Body of pancreas (tissue), 4 donors: Measurements from ENCODE around the gene NT5C2. TPM values are rescaled to one million over a fixed set of nuclear protein-coding genes. Genes with fewer than 3 reads are reported as not detected.

Experiments used
- ATAC-seq: fragments of 150-250 bp; one replicate; pipeline ENCODE4 v1.9.1; 2016
- DNase-seq, 4 donors: peaks; one replicate each; pipeline ENCODE4 v3.0.0-alpha.2; 2019
- H3K27ac ChIP-seq, 4 donors: fragments of 200-600 bp; sonication (generic); 1 replicate in 3 of 4; 2 replicates in 1 of 4; pipeline versions ENCODE4 v1.5.1 to v1.6.1; 2016 to 2019; ENCODE audit warnings: mild to moderate bottlenecking in 1 of 4, mixed read lengths in 1 of 4, moderate library complexity in 1 of 4
- H3K27me3 ChIP-seq, 2 donors: fragments of 200-600 bp; sonication (generic); one replicate each; pipeline ENCODE4 v1.6.0; 2016; ENCODE audit warnings: mild to moderate bottlenecking in 1 of 2
- H3K36me3 ChIP-seq, 2 donors: fragments of 200-600 bp; sonication (generic); replicated peaks in 1 of 2; 2 replicates each; pipeline ENCODE4 v1.5.1; 2016; ENCODE audit warnings: low read depth in 2 of 2; ENCODE audit not compliant: insufficient read depth in 1 of 2
- H3K4me1 ChIP-seq: fragments of 200-600 bp; sonication (generic); one replicate; pipeline ENCODE4 v1.6.0; 2016
- H3K4me3 ChIP-seq, 2 donors: fragments of 200-600 bp; sonication (generic); 1 replicate in 1 of 2; 2 replicates in 1 of 2; pipeline ENCODE4 v1.5.1; 2016 to 2019
- H3K9me3 ChIP-seq, 3 donors: fragments of 200-600 bp; sonication (generic); 1 replicate in 2 of 3; 2 replicates in 1 of 3; pipeline ENCODE4 v1.5.1; 2016
- CTCF ChIP-seq, 7 experiments: fragments of 450-650 bp in 4 of 7; fragments of 200-600 bp in 3 of 7; sonication (generic) in 3 of 7; IDR thresholded peaks; one replicate each; pipeline ENCODE4 v1.5.1; 2016 to 2019; ENCODE audit warnings: antibody characterized with exemption in 7 of 7
- POLR2A ChIP-seq, 3 donors: fragments of 450-650 bp; IDR thresholded peaks; one replicate each; pipeline ENCODE4 v1.6.1; 2016; ENCODE audit warnings: antibody characterized with exemption in 3 of 3, mild to moderate bottlenecking in 2 of 3
- WGBS, 2 donors: methylation state at CpG; one replicate each; pipeline ENCODE4 v1.1.5; 2017; 5-methylcytosine and 5-hydroxymethylcytosine counted together
- intact Hi-C: fragments of 100-400 bp; cut with DNase I; formaldehyde crosslinking; loops from one replicate; pipeline ENCODE4 v1.15.1; 2023
- total RNA-seq, 2 donors: library from RNA; depleted of rRNA; stranded (reverse); fragments of >200 nt; gene quantifications; one replicate each; pipeline ENCODE4 v1.1.0, GENCODE V29; 2016

The NT5C2 gene
- total RNA-seq, 2 donors from 2014 or later: 32.0 to 43.1 TPM

- peak overlapping the region; percentile 40 to 89 (median 60) for H3K27ac ChIP-seq
- peaks cover 50% of the 10 kb centered on the region for H3K4me1 ChIP-seq
- no peak overlapping the region for H3K4me3 ChIP-seq
- ATAC-seq (peak; percentile 51), DNase-seq (peak; percentile 25 to 56 (median 33))
- no peaks in the 10 kb centered on the region for H3K36me3 ChIP-seq
- no peak for TF ChIP-seq POLR2A (IDR thresholded peaks at IDR 0.05)
- TF ChIP-seq CTCF (IDR thresholded peaks at IDR 0.05): no peak
- no peaks in the 10 kb centered on the region for H3K27me3 ChIP-seq
- WGBS, 2 donors: 4 to 6% methylated on average over 8 of the region's 8 CpGs
- H3K9me3 ChIP-seq: no peaks in the 10 kb centered on the region
- intact Hi-C loops: no loop called here
Measured at GRCh38 chr10:103153302-103154197, 39.5 kb downstream of the NT5C2 start.

DNA sequence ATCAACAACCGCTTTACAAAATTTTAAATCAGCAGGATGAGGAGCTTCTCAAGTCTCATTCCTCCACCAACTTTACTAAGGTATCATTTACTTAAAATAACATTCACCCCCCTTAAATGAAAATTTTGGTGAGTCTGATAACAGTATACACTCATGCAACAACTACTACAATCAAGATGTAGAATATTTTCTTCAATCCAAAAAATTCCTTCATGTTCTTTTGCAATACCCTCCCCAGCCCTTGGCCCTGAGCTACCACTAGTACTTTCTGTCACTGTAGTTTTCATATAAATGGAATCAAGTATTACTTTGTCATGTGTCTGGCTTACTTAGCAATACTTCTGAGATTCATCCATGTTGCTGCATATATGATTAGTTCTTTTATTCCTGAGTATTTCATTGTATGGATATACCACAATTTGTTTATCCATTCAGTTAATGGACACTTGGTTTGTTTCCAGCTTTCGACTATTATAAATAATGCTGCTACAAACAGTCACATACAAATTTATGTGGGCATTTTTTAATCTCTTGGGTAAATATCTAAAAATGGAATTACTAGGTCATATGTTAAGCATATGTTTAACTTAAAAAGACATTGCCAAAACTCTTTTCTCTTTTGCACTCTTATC lies 43.0 kb downstream of the NT5C2 start:
- TF ChIP-seq CTCF (IDR thresholded peaks at IDR 0.05) (no peak), POLR2A (IDR thresholded peaks at IDR 0.05) (no peak)
- 93 to 94% methylated on average over 2 of the region's 2 CpGs for WGBS, 2 donors
- H3K4me3 ChIP-seq: no peak overlapping the region
- no peak overlapping the region for H3K27ac ChIP-seq
- ATAC-seq: no peak
- no peaks in the 10 kb centered on the region for H3K36me3 ChIP-seq
- intact Hi-C loops: no loop called here
- no peaks in the 10 kb centered on the region for H3K27me3 ChIP-seq
- peaks cover 56% of the 10 kb centered on the region for H3K4me1 ChIP-seq
- H3K9me3 ChIP-seq: no peaks in the 10 kb centered on the region
- DNase-seq: no peak

DNA sequence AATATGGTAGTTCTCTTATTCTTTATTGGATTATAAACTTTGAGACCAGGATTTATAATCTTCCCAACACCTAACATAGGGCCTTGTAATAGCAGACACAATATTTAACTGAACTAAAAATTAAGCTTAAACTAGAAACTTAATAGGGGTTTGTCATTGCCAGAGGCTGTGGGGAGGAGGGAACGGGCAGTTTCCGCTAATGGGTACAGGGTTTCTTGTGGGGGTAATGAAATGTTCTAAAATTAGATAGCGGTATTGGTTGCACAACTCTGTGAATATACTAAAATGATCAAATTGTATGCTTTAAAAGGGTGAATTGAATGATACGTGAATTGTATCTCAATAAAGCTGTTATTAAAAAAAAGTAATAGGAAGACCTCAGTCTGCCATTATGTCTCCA lies 45.4 kb downstream of the NT5C2 start:
- intact Hi-C loops: no loop called here
- Histone ChIP-seq H3K4me3 (no peak overlapping the region), H3K4me1 (peaks cover 39% of the 10 kb centered on the region), H3K36me3 (peaks cover 0 to 1% of the 10 kb centered on the region in 2 donors), H3K9me3 (no peaks in the 10 kb centered on the region), H3K27me3 (no peaks in the 10 kb centered on the region), H3K27ac (no peak overlapping the region)
- WGBS, 2 donors: 94 to 98% methylated on average over 4 of the region's 4 CpGs
- no peak for ATAC-seq
- no peak for DNase-seq
- TF ChIP-seq CTCF (IDR thresholded peaks at IDR 0.05) (no peak), POLR2A (IDR thresholded peaks at IDR 0.05) (no peak)

GRCh38 chr10:103145860-103146466 lies 47.1 kb downstream of the NT5C2 start:
- H3K4me3 ChIP-seq: no peak overlapping the region

More at GRCh38 chr10:103145860-103146466, 47.1 kb downstream of the NT5C2 start:
- TF ChIP-seq CTCF (IDR thresholded peaks at IDR 0.05) (no peak), POLR2A (IDR thresholded peaks at IDR 0.05) (no peak)
- DNase-seq (peak; percentile 70 to 82 (median 80)), ATAC-seq (peak; percentile 75)
- H3K27me3 ChIP-seq: no peaks in the 10 kb centered on the region
- H3K36me3 ChIP-seq: peaks cover 0 to 1% of the 10 kb centered on the region in 2 donors
- H3K4me1 ChIP-seq: peaks cover 23% of the 10 kb centered on the region
- H3K9me3 ChIP-seq: no peaks in the 10 kb centered on the region
- intact Hi-C loops: no loop called here
- peak overlapping the region in 3 of 4 donors; percentile 20 to 58 (median 28) for H3K27ac ChIP-seq
- WGBS, 2 donors: 26 to 31% methylated on average over 3 of the region's 3 CpGs
